Transverse colon (tissue), 4 donors: ENCODE data around the gene CORO2A. TPM values are rescaled to one million over a fixed set of nuclear protein-coding genes. Genes with fewer than 3 reads are reported as not detected.

Experiments
- DNase-seq: peaks from one replicate; pipeline ENCODE4 v3.0.0-alpha.2; 2019
- H3K27ac ChIP-seq, 4 donors: fragments of 200-600 bp; sonication (generic); 2 replicates each; pipeline ENCODE4 v1.5.1; 2016 to 2018; ENCODE audit warnings: inconsistent platforms in 4 of 4
- H3K27me3 ChIP-seq: fragments of 200-600 bp; sonication (generic); 2 replicates; pipeline ENCODE4 v1.5.1; 2017; ENCODE audit warnings: inconsistent platforms
- H3K36me3 ChIP-seq, 4 donors: fragments of 200-600 bp; sonication (generic); 2 replicates each; pipeline ENCODE4 v1.5.1; 2017 to 2019; ENCODE audit warnings: inconsistent platforms in 4 of 4
- H3K4me1 ChIP-seq, 4 donors: fragments of 200-600 bp; sonication (generic); 2 replicates each; pipeline ENCODE4 v1.5.1; 2017 to 2020; ENCODE audit warnings: inconsistent platforms in 4 of 4
- H3K4me3 ChIP-seq, 4 donors: fragments of 200-600 bp; sonication (generic); 1 replicate in 1 of 4; 2 replicates in 3 of 4; pipeline versions ENCODE4 v1.5.1 to v1.6.1; 2017 to 2019; ENCODE audit warnings: inconsistent platforms in 4 of 4
- H3K9me3 ChIP-seq, 2 donors: fragments of 200-600 bp; sonication (generic); 2 replicates each; pipeline ENCODE4 v1.5.1; 2017 to 2019; ENCODE audit warnings: inconsistent platforms in 2 of 2
- CTCF ChIP-seq, 5 experiments: fragments of 200-600 bp in 3 of 5; fragments of 450-650 bp in 2 of 5; sonication (generic) in 3 of 5; IDR thresholded peaks; 1 replicate in 2 of 5; 2 replicates in 3 of 5; pipeline ENCODE4 v1.5.1; 2016 to 2017; ENCODE audit warnings: antibody characterized with exemption in 5 of 5, inconsistent platforms in 3 of 5, mild to moderate bottlenecking in 2 of 5, moderate library complexity in 1 of 5
- EP300 ChIP-seq: sonication (generic); formaldehyde crosslinking; IDR thresholded peaks from one replicate; pipeline ENCODE4 v1.6.1; 2017; ENCODE audit warnings: antibody characterized with exemption, low read depth
- POLR2A ChIP-seq: fragments of 450-650 bp; IDR thresholded peaks from one replicate; pipeline ENCODE4 v1.6.1; 2016; ENCODE audit warnings: antibody characterized with exemption, mild to moderate bottlenecking, moderate library complexity
- POLR2AphosphoS5 ChIP-seq, 3 donors: sonication (generic); formaldehyde crosslinking; IDR thresholded peaks; one replicate each; pipeline ENCODE4 v1.6.1; 2016; ENCODE audit warnings: antibody characterized with exemption in 3 of 3
- WGBS, 2 donors: methylation state at CpG; one replicate each; pipeline ENCODE4 v1.1.5; 2018; ENCODE audit warnings: low coverage in 1 of 2; 5-methylcytosine and 5-hydroxymethylcytosine counted together
- in situ Hi-C, 4 donors: fragments of 200-750 bp; cut with MboI; loops; one replicate each; pipeline versions ENCODE4 v1.15.0 to v1.15.1; 2017; ENCODE audit warnings: low sequenced_read_pairs in 3 of 4, low pct_ligation_motif_present in 1 of 4, low pct_unique_long_range_greater_than_20kb in 1 of 4
- intact Hi-C: fragments of 100-400 bp; cut with DNase I; formaldehyde crosslinking; loops from one replicate; pipeline ENCODE4 v1.15.1; 2023; ENCODE audit warnings: low total_unique reads
- small RNA-seq, 4 donors: library from RNA; depleted of rRNA; stranded (forward); fragments of <200 nt; gene quantifications; one replicate each; pipeline ENCODE3, GENCODE V24; 2016
- total RNA-seq, 4 donors: library from RNA; depleted of rRNA; stranded (reverse); fragments of >200 nt; gene quantifications; one replicate each; pipeline ENCODE4 v1.1.0, GENCODE V29; 2016

CORO2A gene
- total RNA-seq, 4 donors from 2014 or later: 10.0 to 59.1 (median 47.1) TPM

GRCh38 chr9:98075332-98075805, 117.1 kb downstream of the CORO2A start:
- Histone ChIP-seq H3K27me3 (no peaks in the 10 kb centered on the region), H3K4me3 (no peak overlapping the region), H3K9me3 (no peaks in the 10 kb centered on the region), H3K27ac (peak overlapping the region; percentile 87 to 94 (median 88)), H3K4me1 (peaks cover 17 to 62% (median 35%) of the 10 kb centered on the region in 4 donors), H3K36me3 (peaks cover 0 to 19% (median 0%) of the 10 kb centered on the region in 4 donors)
- in situ Hi-C loops (loop anchor here (10.0 to 25.0 kb wide), 5 partner anchors 88 to 189 kb away; partner anchors contain the start of genes TBC1D2 (in 2 of the 4) and ANP32B (in 1 of the 4)), intact Hi-C loops (no loop called here)
- TF ChIP-seq POLR2AphosphoS5 (IDR thresholded peaks at IDR 0.05): no peak
- TF ChIP-seq POLR2A: no peak
- no peak for TF ChIP-seq EP300
- TF ChIP-seq CTCF (IDR thresholded peaks at IDR 0.05): no peak
- no peak for DNase-seq
- 35 to 36% methylated on average over 6 of the region's 6 CpGs for WGBS, 2 donors

- Histone ChIP-seq H3K36me3 (peaks cover 0 to 19% (median 0%) of the 10 kb centered on the region in 4 donors), H3K4me1 (peaks cover 17 to 58% (median 33%) of the 10 kb centered on the region in 4 donors), H3K27ac (peak overlapping the region; percentile 87 to 94 (median 88)), H3K9me3 (no peaks in the 10 kb centered on the region), H3K27me3 (no peaks in the 10 kb centered on the region), H3K4me3 (peak overlapping the region in 1 of 4 donors; percentile 22)
- intact Hi-C loops (no loop called here), in situ Hi-C loops (loop anchor here in 3 of 4 donors (10.0 to 25.0 kb wide), 4 partner anchors 113 to 190 kb away; partner anchors contain the start of genes CORO2A (in 1 of the 3) and TBC1D2 (in 1 of the 3))
- DNase-seq: peak; percentile 82
- WGBS, 2 donors: 29% methylated on average over 13 of the region's 13 CpGs; no CpG with 5 or more reads in 1 of the 2 donors
- TF ChIP-seq EP300 (no peak), CTCF (IDR thresholded peaks at IDR 0.05) (peak; percentile 92 to 98 (median 97))
Measured at GRCh38 chr9:98074115-98074990, 118.1 kb downstream of the CORO2A start.

- no peak for TF ChIP-seq EP300
- TF ChIP-seq POLR2A: peak; percentile 48
- peak in 1 of 5 experiments; percentile 2 for TF ChIP-seq CTCF (IDR thresholded peaks at IDR 0.05)
- TF ChIP-seq POLR2AphosphoS5 (IDR thresholded peaks at IDR 0.05): peak in 2 of 3 donors; percentile 53 to 71
- Histone ChIP-seq H3K36me3 (peaks cover 0 to 8% (median 1%) of the 10 kb centered on the region in 4 donors), H3K27me3 (no peaks in the 10 kb centered on the region), H3K27ac (peak overlapping the region; percentile 87 to 94 (median 89)), H3K4me3 (peak overlapping the region in 1 of 4 donors; percentile 10), H3K4me1 (peaks cover 19 to 76% (median 36%) of the 10 kb centered on the region in 4 donors), H3K9me3 (no peaks in the 10 kb centered on the region)
- DNase-seq: peak; percentile 75
- WGBS, 2 donors: 57 to 60% methylated on average over 1 to 9 of the region's 9 CpGs
- in situ Hi-C loops: loop anchor here in 3 of 4 donors (10.0 to 25.0 kb wide), 4 partner anchors 116 to 193 kb away; partner anchors contain the start of genes CORO2A (in 1 of the 3) and TBC1D2 (in 1 of the 3)
- intact Hi-C loops: no loop called here
Measured at GRCh38 chr9:98071737-98072136, 120.7 kb downstream of the CORO2A start.

Small RNA genes within 50 kb of the gene (small RNA-seq; reads per million reads assigned to genes)
- gene MIR6854: 0 reads per million in 4 donors
- 0 reads per million in 4 donors for gene RF00017

Other genes with a start within 250 kb of the CORO2A start
- 10 to 100 TPM; 37.4 to 65.6 (median 43.0) TPM for gene ANP32B, start 209.3 kb downstream of the CORO2A start, total RNA-seq
- 100 to 1,000 TPM in 3 of 4 donors, 10 to 100 TPM in 1; 86.6 to 319 (median 269) TPM for gene NANS, start 135.9 kb downstream of the CORO2A start, total RNA-seq
- 10 to 100 TPM; 28.7 to 58.7 (median 53.8) TPM for gene TRIM14, start 73.4 kb downstream of the CORO2A start, total RNA-seq
- gene TBC1D2, start 63.0 kb upstream of the CORO2A start, total RNA-seq: 100 to 1,000 TPM in 1 of 4 donors, 10 to 100 TPM in 3; 37.7 to 109 (median 55.8) TPM